ENCODE results near the gene EML6. TPM values are rescaled to one million over a fixed set of nuclear protein-coding genes. Genes with fewer than 3 reads are reported as not detected.

The EML6 gene
- total and polyA plus RNA-seq, 2 experiments from 2014 or later = 2.7 to 6.2 TPM

GRCh38 chr2:54935389-54935788 is 211.9 kb downstream of the EML6 start:
- peaks cover 2% of the 10 kb centered on the region; the same call in 1 of the 3 replicates for H3K9me3 Mint-ChIP-seq
- ATAC-seq (no peak), DNase-seq (ENCODE audit: low spot score) (no peak)
- Histone ChIP-seq H3K36me3 (ENCODE audit: insufficient read depth) (no peaks in the 10 kb centered on the region), H3K27ac (ENCODE audit: low read depth) (no peak overlapping the region), H4K20me1 (replicated peaks; ENCODE audit: insufficient read depth) (no peaks in the 10 kb centered on the region), H3F3A (replicated peaks; ENCODE audit: low read depth) (no peaks in the 10 kb centered on the region), H2AFZ (no peak overlapping the region), H3K27me3 (ENCODE audit: insufficient read depth) (no peaks in the 10 kb centered on the region), H3K9me2 (ENCODE audit: insufficient read depth) (no peaks in the 10 kb centered on the region), H3K4me1 (ENCODE audit: insufficient read depth) (no peaks in the 10 kb centered on the region), H3K79me2 (replicated peaks; ENCODE audit: insufficient read depth) (no peaks in the 10 kb centered on the region), H3K4me2 (no peak overlapping the region), H3K4me3 (no peak overlapping the region)
- H3K27me3 Mint-ChIP-seq (ENCODE audit: insufficient read depth, low read depth, poor library complexity) = no peaks in the 10 kb centered on the region
- H3K4me3 Mint-ChIP-seq = no peak overlapping the region
- no peaks in the 10 kb centered on the region for H3K36me3 Mint-ChIP-seq (ENCODE audit: low read depth)
- H3K27ac Mint-ChIP-seq = no peak overlapping the region
- H3K4me1 Mint-ChIP-seq = no peaks in the 10 kb centered on the region
- no peak for TF ChIP-seq NANOG (IDR thresholded peaks at IDR 0.05; ENCODE audit: borderline replicate concordance)

GRCh38 chr2:54936766-54937165 is 213.3 kb downstream of the EML6 start:
- Histone ChIP-seq H4K20me1 (replicated peaks; ENCODE audit: insufficient read depth) (no peaks in the 10 kb centered on the region), H3K4me2 (no peak overlapping the region), H3K4me1 (ENCODE audit: insufficient read depth) (no peaks in the 10 kb centered on the region; the same call in 1 of the 2 replicates), H3K36me3 (ENCODE audit: insufficient read depth) (no peaks in the 10 kb centered on the region), H3K9me2 (ENCODE audit: insufficient read depth) (no peaks in the 10 kb centered on the region), H3K27ac (ENCODE audit: low read depth) (no peak overlapping the region), H3K27me3 (ENCODE audit: insufficient read depth) (no peaks in the 10 kb centered on the region), H2AFZ (no peak overlapping the region), H3K4me3 (no peak overlapping the region), H3F3A (replicated peaks; ENCODE audit: low read depth) (no peaks in the 10 kb centered on the region), H3K79me2 (replicated peaks; ENCODE audit: insufficient read depth) (no peaks in the 10 kb centered on the region)
- Mint-ChIP-seq H3K27ac (no peak overlapping the region), H3K36me3 (ENCODE audit: low read depth) (no peaks in the 10 kb centered on the region), H3K27me3 (ENCODE audit: insufficient read depth, low read depth, poor library complexity) (no peaks in the 10 kb centered on the region), H3K9me3 (peaks cover 2% of the 10 kb centered on the region; the same call in 1 of the 3 replicates), H3K4me3 (no peak overlapping the region), H3K4me1 (no peaks in the 10 kb centered on the region)
- ATAC-seq = no peak
- no peak for DNase-seq (ENCODE audit: low spot score)
- TF ChIP-seq REST (IDR thresholded peaks at IDR 0.05; ENCODE audit: unreplicated experiment) (no peak), JUNB (IDR thresholded peaks at IDR 0.05; ENCODE audit: unreplicated experiment) (no peak), NANOG (IDR thresholded peaks at IDR 0.05; ENCODE audit: borderline replicate concordance) (no peak), EZH2phosphoT487 (IDR thresholded peaks at IDR 0.05; ENCODE audit: unreplicated experiment) (no peak), ETS1 (IDR thresholded peaks at IDR 0.05) (no peak), ZNF462 (CRISPR knock-in tag; IDR thresholded peaks at IDR 0.05) (no peak), STAT1 (IDR thresholded peaks at IDR 0.05; ENCODE audit: unreplicated experiment) (no peak), POLR2AphosphoS5 (IDR thresholded peaks at IDR 0.05; ENCODE audit: low read depth) (no peak), CREB1 (CRISPR knock-in tag; IDR thresholded peaks at IDR 0.05; ENCODE audit: low read depth) (no peak), EZH2 (IDR thresholded peaks at IDR 0.05; ENCODE audit: low read depth, unreplicated experiment) (no peak), ZNF331 (CRISPR knock-in tag; IDR thresholded peaks at IDR 0.05; ENCODE audit: low read depth) (no peak)

Measured in GM23338 (cell line).